Inflammatory macrophage (primary cell): ENCODE data around the gene GDE1.
"Not testable (repeated sequence)": the region's sequence is repeated elsewhere in the genome, so short reads cannot be mapped to it uniquely, and the experiment has no call there.

Source experiments
- DNase-seq, 2 donors: peaks; one replicate each; pipeline ENCODE4 v3.0.0-alpha.2; 2020 to 2022
- total RNA-seq, 18 experiments: gene quantifications; one replicate each; lab custom pipeline; 2026; ENCODE audit warnings: mixed read lengths in 6 of 18, inconsistent platforms in 2 of 18; lab: John Stamatoyannopoulos, UW

The GDE1 gene
- total RNA-seq = 23.5 to 121 (median 90.8) reads per million in 18 experiments

GRCh38 chr16:19521471-19522396 lies at the start of gene GDE1:
GDE1 (minus strand) TSS chr16:19522098; CDS start chr16:19521964, 134 bp downstream.
- DNase-seq = peak; percentile 85 to 90

GRCh38 chr16:19567560-19567959 lies 45.7 kb upstream of the GDE1 start:
- DNase-seq = no peak

GRCh38 chr16:19566362-19566761 lies 44.5 kb upstream of the GDE1 start:
- no peak for DNase-seq

GRCh38 chr16:19563377-19563776 lies 41.5 kb upstream of the GDE1 start:
- no peak for DNase-seq

- no peak for DNase-seq
Observed at GRCh38 chr16:19560078-19560477, 38.2 kb upstream of the GDE1 start.

GRCh38 chr16:19559242-19559910 lies 37.5 kb upstream of the GDE1 start:
- peak; percentile 70 to 73 for DNase-seq

GRCh38 chr16:19555938-19556771 lies 34.3 kb upstream of the GDE1 start:
- peak; percentile 20 to 29 for DNase-seq

GRCh38 chr16:19555186-19555937 lies 33.5 kb upstream of the GDE1 start, which contains the start of gene VPS35L:
VPS35L (plus strand) TSS chr16:19555703; CDS start chr16:19555730, 27 bp downstream.
- peak; percentile 98 for DNase-seq

GRCh38 chr16:19549673-19550072 lies 27.8 kb upstream of the GDE1 start:
- no peak for DNase-seq

GRCh38 chr16:19548144-19548543 lies 26.2 kb upstream of the GDE1 start:
- no peak for DNase-seq

GRCh38 chr16:19543278-19543996 lies 21.5 kb upstream of the GDE1 start:
- not testable (repeated sequence) for DNase-seq

GRCh38 chr16:19542138-19542821 lies 20.4 kb upstream of the GDE1 start:
- no peak for DNase-seq

GRCh38 chr16:19540241-19540970 lies 18.5 kb upstream of the GDE1 start:
- DNase-seq = no peak

GRCh38 chr16:19532601-19533000 lies 10.7 kb upstream of the GDE1 start:
- no peak for DNase-seq

GRCh38 chr16:19528666-19529065 lies 6.8 kb upstream of the GDE1 start:
- DNase-seq = no peak

GRCh38 chr16:19527161-19527560 lies 5.3 kb upstream of the GDE1 start:
- DNase-seq = no peak

- no peak for DNase-seq
Observed at GRCh38 chr16:19525385-19525723, 3.5 kb upstream of the GDE1 start.

- peak in 1 of 2 donors; percentile 28 for DNase-seq
Observed at GRCh38 chr16:19524616-19525384, 2.9 kb upstream of the GDE1 start.

- DNase-seq = no peak
Observed at GRCh38 chr16:19524356-19524615, 2.4 kb upstream of the GDE1 start.
